NCI-H1105 treated with DMSO at 0.1 percent for 48 hours (cell line): ENCODE measurements around the gene STAB2.

ENCODE experiments used
- DNase-seq: peaks from one replicate; lab custom pipeline; 2025; lab: John Stamatoyannopoulos, UW

Gene STAB2

DNA sequence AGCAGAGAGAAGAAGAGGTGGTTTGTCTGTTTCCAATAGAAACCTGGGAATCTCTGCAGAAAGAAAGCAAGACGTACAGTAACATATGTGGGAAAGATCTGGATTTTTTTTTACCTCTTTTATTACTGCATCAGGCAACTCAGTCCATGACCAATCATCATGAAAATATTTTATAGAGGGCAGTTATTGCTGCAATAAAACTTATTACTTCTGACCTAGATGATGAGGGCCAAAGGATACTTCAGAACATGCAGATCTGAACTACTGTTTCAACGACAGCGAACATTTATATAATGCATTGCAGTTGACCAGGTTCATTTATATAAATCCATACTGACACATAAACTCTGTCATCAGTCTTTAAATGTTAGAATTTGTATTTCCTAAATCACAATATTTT is 67.7 kb downstream of the STAB2 start:
- no peak for DNase-seq

DNA sequence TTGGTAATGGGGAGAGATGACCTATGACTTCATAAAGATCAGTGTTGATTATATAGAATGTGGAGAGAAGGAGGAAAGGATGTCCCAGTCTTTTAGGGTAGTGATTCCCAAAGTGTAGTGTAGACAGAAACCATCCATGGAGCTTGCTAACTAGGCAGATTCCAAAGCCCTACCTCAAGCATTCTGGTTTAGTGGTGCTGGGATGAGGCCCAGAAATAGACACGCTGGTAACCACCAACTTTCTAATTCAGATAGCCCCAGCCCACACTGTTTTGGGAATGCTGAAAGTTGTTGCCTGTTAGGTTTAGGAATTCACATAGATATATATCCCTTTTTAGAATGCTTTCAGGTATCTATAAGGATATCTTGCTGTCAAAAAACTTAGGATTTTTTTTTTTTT is 69.2 kb downstream of the STAB2 start:
- DNase-seq = no peak

DNA sequence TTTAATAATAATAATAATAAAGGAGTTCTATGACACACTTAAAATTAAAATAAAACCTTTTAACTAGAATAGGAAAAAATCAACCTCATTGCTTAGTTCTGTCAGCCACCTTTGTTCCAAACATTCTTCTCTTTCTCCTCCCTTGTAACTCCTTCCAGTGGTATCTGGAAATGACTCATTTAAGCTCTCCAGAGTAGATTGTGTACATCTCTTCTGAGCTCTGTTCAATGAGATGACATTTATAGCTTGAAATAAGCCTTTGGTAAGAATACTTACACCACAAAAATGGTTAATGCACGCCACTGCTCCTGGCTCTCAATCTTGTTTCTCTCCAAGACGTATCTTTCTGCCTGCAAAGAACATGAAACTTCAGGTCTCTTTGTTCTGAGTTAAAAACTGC is 70.3 kb downstream of the STAB2 start:
- no peak for DNase-seq

DNA sequence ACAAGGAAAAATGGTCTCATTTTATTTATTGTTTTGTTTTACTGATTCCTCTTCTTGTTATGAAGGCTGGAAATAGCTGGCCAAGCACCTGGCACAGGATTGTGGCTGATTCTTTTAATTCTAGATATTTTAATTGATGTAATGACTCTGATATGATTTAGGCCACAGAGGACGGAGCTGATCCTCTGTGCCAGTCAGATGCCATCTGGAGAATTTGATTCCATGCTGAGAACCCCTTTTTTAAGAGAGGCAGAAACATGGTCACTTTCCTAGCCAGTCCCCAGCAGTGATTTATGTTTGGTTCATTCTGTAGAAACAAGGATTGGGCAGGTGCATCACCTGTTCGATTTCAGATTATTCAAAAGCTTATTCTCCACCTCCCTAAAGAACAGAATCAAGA is 77.6 kb downstream of the STAB2 start:
- no peak for DNase-seq

DNA sequence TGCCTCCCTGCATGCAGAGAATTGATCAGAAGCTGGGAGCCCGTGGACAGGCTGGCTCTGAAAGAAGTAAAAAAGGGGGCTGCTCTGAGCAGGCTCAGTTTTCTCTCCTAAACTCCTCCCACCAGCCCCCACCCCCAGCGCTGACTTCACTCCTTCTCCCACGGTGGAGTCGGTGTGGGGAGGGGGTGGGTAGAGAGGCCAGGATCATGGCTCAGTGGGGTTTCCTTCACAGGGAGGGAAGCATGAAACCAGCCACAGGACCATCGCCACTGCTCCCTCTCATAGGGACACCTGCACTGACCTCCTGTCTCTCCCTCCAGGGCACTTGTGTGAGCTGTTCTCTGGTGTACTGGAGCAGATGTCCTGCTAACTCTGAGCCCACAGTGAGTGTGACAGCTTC is 78.9 kb downstream of the STAB2 start:
- no peak for DNase-seq

DNA sequence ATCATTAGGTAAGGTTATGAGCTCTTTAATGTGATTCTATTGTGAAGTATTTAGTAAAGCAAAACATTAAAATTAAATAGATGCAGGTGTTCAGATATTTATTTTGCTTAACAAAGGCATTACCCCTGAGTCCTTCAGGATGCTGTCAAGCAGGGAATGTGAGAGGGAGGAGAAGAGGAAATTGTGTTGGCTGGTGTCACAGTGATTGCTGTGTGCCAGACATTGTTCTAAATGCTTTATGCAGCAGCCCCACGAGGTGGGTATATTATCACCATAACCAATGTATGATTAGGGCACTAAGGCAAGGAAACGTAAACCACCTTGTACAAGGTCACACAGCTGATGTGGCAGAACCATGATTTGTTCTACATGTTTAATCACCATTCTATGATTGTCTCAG is 80.1 kb downstream of the STAB2 start:
- peak; percentile 36 for DNase-seq

DNA sequence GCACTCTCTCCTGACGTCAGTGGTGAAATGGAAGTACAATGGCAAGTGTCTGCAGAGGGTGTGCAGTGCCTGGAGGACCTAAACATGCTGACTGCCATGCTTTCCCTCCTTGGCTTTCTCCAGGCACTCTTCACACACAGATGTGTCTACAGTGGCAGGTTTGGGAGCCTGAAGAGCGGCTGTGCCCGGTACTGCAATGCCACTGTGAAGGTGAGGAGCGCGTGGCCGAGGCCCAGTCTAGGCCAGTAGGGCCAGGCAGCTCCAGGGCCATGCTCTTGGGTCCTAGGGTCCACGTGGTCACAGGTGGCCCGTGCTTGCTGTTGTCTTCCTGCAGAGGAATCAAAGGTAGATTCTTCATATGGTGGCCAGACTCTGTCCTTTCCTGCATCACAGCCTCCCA is 81.4 kb downstream of the STAB2 start:
- no peak for DNase-seq

DNA sequence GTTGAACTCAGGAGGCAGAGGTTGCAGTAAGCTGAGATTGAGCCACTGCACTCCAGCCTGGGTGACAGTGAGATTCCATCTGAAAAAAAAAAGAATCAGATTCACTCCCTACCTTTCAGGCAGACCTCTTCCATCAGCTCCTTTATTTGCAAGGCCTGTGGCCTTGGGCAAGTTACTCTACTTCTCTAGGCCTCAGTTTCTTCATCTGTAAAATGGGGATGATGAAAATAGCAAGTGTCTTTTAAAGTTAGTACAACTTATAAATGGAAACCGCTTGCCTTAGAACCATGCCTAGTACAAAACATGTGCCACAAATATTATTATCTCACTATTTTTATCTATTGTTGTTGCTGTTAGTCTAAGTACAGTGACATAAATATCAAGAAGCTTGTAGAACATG is 84.3 kb downstream of the STAB2 start:
- no peak for DNase-seq

DNA sequence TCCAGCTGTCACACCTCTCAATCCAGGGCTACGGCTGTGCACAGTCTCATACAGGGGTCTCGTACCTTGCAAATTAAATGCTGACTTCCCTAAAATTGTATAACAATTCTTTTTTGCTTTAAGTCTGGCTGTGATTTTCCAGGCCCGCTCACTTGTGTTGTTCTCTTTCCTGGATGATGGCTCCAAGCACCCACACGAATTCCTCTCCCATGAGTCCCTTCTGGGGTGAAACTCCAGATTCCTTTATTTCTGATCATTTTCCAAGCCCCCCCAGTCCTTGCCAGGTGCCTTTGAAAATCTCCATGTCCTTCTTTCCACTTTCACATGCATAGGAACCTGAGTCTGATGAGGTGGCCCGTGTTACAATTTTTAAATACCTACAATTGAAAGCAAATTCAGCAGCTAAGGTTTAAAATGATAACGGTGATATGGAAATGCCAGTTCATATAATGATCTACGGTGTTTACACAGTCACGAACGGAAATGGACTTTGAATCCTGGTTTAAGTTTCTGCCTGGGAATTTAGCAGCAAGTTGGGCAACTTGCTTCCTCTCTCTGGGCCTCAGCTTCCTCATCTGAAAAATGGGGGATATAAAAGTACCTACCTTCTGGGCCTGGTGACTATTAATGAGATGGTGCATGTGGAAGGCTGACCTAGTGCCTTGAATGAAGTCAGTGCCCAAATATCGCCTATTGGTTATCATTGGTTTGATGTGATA is 85.5 kb downstream of the STAB2 start:
- DNase-seq = no peak

DNA sequence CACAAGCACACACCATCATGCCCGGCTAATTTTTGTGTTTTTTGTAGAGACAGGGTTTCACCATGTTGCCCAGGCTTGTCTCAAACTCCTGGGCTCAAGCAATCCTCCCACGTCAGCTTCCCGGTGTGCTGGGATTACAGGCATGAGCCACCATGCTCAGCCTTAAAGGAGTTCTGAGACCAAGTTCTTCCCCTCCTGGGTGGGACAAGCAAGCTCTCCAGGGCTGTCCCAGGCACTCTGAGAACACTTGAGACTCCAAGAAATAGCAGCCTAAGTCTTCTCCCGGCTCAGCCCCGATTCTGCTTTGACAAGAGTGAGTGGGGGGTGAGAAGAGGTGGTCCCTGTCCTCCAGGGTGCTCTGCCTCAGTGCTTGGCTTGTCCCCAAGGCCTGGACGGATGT is 86.4 kb downstream of the STAB2 start:
- no peak for DNase-seq

DNA sequence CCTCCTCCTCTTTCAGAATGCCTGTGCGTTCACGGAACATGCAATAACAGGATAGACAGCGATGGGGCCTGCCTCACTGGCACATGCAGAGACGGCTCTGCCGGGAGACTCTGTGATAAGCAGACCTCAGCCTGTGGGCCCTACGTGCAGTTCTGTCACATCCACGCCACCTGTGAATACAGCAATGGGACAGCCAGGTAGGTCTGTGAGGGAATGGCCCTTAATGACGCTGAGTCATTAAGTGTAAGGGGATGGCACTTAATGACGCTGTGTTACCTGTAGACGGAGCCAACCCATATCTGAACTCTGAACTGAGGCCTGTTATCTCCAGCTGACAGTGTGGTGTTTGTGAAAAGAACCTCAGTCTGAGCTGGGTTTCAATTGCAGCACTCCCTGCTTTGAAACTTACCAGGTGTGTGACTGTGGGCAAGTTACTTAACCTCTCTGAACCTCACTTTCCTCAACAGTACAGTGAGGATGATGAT is 86.9 kb downstream of the STAB2 start:
- no peak for DNase-seq

DNA sequence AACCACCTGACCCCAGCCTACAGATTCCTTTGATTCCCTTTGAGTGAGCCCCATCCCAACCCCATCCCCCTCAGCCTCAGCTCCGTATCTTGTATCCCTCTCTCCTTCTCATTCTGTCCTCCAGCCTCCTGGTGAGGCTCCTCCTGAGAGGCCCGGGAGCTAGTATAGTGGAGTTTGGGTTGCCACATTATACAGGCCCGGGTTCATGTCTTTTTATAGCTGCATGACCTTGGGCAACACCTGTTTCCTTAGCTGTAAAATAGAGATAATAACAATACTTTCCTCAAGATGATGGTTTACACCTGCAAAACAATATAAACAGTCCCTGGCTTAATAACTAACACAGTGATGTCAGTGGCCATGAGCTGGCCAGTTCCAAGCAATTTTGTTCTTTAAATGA is 89.8 kb downstream of the STAB2 start:
- no peak for DNase-seq

DNA sequence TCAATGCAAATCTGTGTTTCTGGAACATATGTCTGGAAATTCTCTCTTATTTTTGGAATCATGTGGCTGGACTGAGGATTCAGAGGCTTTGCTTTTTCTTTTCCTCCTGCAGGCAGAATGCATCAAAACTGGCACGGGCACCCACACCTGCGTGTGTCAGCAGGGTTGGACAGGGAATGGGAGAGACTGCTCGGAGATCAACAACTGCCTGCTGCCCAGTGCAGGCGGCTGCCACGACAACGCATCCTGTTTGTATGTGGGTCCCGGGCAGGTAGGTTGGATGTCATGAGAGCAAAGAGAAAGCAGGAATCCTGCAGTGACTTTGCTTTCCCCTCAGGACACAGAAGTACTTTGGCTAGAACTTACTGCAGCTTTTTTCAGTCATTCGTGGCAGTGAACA is 90.3 kb downstream of the STAB2 start:
- no peak for DNase-seq

DNA sequence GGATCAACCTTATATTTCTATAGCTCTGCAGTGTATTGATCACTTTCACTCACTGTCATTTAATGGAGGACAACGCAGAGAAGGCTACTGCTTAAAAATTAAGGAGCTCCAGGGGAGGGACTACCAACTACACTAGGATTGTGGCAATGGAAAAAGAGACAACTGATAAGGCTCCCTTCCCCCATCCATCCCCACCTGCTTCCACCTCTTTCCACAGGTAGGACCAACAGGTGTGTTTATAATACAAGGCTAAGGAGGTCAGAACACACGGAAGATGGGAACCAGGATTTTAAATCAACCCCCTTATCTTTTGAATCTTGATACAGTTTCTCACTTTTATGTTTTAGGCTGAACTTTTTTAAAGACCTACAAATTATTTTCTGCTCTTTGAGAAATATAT is 90.8 kb downstream of the STAB2 start:
- no peak for DNase-seq

DNA sequence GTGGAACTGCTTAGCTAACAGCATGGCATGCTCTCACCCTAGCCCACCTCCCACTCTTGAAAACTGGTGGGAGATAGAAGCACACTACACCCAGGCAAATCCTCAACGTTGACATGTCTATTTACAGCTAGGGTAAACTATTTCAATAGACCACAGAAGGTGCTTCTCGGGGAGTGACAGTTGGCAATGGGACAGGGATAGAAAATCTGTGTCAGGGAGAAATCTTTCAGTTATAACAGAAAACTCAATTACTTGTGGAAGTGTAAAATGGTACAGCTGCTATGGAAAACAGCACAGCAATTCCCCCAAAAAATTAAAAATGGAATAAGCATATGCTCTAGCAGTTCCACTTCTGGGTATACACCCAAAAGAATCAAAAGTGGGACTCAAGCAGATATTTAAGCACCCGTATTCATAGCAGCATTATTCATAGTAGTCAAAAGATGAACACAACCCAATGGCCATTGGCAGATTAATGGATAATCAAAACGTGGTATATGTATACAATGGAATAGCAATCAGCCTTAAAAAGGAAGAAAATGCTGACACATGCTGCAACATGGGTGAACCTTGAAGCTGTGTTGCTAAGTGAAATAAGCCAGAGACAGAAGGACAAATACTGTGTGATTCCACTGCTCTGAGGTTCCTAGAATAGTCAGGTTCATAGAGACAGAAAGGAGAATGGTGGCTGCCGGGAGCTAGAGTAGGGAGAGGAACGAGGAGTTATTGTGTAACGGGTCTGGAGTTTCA is 92.5 kb downstream of the STAB2 start:
- no peak for DNase-seq

DNA sequence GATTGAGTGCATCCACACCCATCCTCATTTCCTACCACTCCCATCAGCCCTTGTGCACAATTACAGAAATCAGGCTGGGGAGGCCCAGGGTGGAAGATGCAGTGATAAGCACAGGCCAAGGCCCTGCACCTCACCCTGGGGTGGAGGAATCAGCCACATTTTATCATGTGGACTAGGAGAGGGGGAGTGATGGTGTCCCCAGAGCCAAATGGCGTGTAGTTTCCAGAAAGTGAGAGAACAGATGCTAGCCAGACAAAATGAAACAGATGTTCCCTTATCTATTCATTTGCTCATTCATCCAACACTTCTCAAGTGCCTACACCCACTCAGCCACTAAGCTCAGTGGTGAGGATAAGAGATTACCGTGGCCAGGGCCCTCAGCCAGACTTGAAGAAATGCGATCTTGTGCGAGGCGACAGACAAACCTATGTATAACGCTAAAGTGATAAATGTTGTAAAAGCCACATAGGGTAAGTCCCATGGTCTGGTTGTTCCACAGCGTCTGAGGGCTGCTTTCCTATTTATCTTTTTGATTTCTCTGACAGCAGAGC is 93.6 kb downstream of the STAB2 start:
- DNase-seq = peak; percentile 83

DNA sequence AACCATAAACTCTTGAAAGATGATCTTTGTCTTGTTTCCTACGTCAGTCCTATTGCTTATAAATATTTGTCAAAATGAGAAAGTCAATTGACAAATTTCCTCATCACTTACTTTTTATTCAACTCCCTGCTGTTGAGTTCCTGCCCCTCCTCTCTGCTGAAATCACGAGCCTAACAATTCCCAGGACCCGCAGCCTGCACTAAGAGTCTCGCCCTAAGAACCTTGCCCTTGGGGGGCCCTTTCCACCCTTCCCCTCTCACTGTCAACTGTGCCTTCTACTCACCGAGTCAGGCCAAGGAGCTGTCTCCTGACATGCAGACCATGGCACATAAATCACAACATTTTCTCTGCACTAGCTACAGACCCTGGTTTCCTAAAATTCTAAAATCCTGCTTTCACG is 99.0 kb downstream of the STAB2 start:
- DNase-seq = no peak

DNA sequence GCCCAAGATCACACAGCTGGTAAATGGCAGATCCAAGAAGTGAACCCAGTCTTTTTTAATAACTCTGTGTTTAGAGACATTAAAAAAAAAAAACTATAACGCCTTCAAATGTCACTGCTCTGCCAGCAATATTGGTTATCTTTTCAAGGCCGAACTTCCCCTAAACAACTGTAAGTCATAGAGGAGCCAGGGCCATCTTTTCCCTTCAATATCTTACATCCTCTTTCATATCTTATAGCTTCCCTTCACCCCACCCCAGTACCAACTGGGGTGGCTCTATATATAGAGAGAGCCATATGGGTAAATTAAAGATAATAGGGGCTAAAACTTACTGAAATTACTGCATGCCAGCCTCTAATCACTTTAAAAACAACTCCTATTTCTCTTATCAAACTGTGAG is 100.2 kb downstream of the STAB2 start:
- DNase-seq = no peak

DNA sequence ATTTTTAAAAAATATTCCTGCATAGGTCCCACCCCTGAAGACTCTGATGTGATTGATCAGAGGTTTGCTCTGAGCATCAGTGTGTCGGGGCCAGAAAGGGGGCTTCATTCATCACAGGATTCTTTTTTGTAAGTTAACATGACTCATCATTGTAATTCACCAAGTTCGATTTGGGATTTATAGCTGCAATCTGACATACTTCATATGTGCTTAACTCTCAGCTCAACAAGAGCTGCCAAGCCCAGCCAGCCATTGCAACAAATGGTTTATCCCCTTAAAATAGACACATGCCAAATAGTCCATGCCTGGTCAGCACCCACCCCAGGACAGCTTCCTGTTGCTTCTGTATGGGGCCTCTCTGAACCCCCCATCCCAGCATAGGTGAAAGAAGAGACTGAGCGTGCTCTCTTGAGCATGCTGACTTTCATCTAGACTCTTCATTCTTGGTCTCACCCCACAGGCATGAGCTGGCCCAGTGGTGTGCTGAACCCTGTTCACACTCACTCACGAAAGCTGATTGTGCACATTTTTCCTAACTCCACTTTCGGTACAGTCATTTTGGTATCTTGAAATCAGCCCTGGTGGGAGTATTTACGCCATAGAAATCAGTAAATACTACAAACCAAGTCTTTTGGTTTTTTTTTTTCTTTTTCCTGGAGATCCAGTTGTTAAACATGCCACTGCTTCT is 101.4 kb downstream of the STAB2 start:
- DNase-seq = no peak

DNA sequence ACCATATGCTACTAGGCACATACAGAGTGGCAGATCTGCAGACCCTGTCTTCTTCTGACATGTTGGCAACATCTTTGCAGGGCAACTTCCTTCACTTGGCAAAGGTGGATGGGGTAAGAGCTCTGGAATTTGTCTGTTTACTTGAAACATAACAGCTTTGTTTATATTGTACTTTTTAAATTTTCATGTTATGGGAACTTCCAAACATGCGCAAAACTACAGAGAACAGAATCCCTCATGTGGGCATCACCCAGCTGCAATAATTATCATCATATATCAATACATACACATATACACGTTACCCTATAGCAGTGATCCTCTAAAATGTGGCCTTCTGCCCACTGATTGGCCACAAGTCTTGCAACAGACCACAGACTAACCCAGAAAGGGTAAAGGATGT is 103.4 kb downstream of the STAB2 start:
- DNase-seq = no peak

DNA sequence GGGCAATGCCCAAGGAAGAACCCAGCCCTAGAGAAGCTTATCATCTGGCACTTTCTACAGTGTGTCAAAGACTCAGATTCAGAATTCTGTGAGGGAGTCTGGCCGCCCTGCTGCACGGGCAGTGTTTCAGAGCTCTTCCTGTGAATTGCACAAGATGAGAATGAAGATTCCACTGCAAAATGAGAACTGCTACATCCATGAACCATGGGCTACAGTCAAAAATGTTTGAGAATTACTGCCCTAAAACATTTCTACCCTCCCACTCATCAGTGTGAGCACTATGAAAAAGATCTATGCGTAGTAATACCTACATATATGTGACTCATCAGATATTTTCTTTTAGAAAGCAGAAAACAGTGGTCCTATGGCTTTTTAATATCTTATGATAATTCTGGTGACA is 104.0 kb downstream of the STAB2 start:
- no peak for DNase-seq

DNA sequence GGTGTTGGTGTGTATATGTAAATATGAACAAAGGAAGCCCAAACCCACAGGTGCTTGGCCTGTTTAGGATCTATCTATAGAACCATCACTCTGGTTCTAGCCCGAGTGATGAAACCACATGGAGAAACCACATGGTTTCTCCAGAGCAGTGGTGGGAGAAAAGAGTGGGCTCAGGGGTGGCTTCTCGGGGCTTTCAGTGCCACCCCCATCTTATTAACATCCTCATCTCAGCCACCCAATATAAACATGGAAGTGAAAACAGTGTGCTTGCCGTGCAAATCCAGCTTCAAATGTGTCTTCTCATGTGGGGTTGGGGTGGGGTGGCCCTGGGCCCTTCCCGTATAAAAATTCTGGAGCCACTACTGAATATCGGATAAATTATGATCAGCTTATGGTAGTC is 109.0 kb downstream of the STAB2 start:
- no peak for DNase-seq
